HG02970 (cell line): ENCODE measurements around the gene TBC1D1.

Source experiments
- ATAC-seq: cut with Tn5 transposase; IDR thresholded peaks from one replicate; pipeline ENCODE4 v1.9.1; 2021; ENCODE audit warnings: mild to moderate bottlenecking, moderate library complexity, moderate number of reproducible peaks; ENCODE audit not compliant: unreplicated experiment, low FRiP score

Gene TBC1D1

DNA sequence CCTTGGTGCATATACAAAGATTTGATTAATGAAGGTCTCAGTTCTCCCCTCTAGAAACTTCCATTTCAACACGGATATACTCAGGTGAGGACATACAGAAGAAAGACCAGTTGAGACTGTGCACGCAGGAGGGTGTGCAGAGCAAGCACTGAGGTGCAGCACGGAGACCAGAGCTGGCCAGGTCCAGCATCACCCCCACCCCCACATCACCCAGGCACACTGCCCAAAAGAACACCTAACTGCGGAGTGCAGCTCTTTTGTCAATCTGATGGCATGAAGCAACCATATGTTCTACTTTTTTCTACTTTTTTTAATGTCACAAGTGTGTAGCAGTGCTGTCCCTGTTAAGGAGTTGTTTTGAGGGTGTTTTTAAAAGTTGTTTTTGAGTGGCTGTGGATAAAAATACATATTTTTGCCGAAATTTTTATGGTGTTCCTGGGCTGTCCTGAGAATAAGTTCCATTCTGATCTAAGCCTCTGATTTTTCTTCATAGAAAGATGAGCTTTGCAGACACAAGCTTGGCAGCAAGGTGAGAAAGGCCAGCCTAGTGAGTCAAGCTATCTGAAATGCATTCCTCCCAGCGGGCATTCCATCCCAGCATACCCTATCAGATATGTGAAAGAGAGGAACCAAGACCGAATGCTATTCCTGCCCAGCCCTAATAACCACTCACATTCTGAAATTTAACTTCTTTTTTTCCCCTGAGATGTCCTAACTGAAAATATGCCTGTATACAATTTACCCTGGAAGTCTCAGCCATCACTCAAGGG is 243.0 kb downstream of the TBC1D1 start:
- no peak for ATAC-seq

GRCh38 chr4:38135201-38135600 is 244.3 kb downstream of the TBC1D1 start:
- ATAC-seq = no peak

DNA sequence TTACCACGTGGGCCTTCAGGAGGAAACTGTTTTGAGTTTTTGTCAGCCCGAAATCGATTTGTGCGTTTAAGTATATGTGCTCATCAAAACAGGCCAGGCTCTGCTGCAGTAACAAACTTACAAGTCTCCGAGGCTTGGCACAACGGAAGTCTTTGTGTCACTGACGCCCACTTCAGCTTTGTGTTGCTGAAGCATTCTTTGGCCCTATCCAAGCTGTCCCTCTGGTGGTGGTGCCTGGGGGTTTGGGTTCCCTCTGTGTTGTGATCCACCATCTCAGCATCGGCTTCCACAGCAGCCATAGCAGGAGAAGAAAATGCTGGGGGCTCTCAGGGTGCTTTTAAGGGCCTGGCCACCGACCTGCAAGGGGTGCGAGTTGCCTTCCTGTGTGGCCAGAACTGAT is 245.7 kb downstream of the TBC1D1 start:
- no peak for ATAC-seq

DNA sequence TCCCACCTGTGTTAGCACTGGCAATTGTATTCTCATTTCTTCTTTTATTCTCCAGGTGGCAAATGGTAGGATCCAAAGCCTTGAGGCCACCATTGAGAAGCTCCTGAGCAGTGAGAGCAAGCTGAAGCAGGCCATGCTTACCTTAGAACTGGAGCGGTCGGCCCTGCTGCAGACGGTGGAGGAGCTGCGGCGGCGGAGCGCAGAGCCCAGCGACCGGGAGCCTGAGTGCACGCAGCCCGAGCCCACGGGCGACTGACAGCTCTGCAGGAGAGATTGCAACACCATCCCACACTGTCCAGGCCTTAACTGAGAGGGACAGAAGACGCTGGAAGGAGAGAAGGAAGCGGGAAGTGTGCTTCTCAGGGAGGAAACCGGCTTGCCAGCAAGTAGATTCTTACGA is 246.2 kb downstream of the TBC1D1 start:
- ATAC-seq = no peak

- no peak for ATAC-seq
These were observed 247.5 kb downstream of the TBC1D1 start for GRCh38 chr4:38138363-38138762.

- ATAC-seq = no peak
These were observed 248.3 kb downstream of the TBC1D1 start for GRCh38 chr4:38139187-38139586.

GRCh38 chr4:38140643-38141203 is 249.8 kb downstream of the TBC1D1 start:
- ATAC-seq = no peak

DNA sequence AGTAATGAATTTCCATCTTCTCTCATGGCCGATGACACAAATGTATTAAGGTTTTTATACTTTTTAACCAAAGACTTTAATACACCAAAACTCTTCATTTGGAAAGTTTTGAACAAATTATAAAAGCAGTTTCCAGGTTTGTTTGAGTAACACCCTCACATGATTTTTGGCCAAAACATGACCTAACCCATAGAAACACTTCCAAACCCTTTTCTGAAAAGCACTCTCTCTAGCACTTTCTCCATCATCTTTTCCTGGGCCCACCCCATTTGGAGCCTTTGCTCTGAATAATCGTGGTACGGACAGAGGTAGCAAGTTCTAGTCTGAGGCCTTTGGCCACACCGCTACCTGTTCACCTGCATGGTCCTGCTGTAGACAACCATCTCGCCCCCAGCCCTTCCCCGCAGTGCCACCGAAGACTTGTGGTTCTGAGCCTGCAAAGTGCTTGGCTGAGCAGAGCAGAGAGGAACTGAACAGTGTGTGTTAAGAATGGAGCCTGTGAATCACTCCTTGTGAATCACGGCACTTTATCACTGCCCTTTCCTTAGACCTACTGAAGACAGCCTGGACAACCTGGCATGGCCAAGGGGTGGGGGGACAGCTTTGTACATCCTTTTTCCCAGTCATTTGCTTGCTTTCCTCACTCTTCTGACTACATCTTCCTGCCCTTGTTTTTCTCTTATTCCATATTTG is 251.1 kb downstream of the TBC1D1 start:
- ATAC-seq = no peak

DNA sequence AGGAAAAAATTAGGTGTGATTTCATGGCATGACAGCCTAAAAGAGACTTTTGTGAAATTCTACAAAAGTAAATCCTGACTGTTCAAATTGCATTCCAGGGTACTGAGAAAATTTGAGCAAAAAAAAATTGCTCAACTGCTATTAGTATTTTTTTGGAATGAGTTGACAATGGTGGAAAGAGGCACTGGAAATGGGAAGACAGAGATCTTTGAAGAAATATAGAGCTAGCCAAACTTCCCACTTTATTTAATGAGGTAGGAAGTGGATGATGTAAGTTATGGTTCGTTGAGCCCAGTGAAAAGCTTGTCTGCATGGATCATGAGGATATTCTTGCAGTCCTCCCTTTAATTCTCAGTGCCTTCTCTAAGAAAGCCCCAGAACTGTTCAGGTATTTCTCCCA is 253.1 kb downstream of the TBC1D1 start:
- no peak for ATAC-seq

- ATAC-seq = no peak
These were observed 254.3 kb downstream of the TBC1D1 start for GRCh38 chr4:38145033-38145678.

- ATAC-seq = no peak
These were observed 254.9 kb downstream of the TBC1D1 start for GRCh38 chr4:38145741-38146140.

DNA sequence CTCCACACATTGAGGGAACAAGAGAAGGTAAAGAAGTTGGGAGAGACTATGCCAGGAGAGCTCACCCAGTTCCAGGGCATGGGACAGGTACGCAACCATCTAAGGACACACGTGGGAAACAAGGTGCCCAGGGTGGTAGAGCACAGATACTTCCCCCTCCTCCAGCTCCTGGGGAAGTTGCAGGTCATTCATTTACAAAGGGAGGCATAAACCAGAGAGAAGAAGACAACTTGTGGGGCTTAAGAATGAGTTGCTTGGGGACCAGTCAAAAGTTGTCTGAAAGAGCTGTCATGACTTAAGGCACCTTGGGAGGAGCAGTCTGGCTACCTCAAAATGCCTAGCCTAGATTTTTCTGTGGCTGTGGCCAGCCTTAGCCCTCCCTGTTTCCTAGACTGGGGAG is 255.5 kb downstream of the TBC1D1 start:
- no peak for ATAC-seq

GRCh38 chr4:38149472-38149996 is 258.6 kb downstream of the TBC1D1 start:
- ATAC-seq = no peak

DNA sequence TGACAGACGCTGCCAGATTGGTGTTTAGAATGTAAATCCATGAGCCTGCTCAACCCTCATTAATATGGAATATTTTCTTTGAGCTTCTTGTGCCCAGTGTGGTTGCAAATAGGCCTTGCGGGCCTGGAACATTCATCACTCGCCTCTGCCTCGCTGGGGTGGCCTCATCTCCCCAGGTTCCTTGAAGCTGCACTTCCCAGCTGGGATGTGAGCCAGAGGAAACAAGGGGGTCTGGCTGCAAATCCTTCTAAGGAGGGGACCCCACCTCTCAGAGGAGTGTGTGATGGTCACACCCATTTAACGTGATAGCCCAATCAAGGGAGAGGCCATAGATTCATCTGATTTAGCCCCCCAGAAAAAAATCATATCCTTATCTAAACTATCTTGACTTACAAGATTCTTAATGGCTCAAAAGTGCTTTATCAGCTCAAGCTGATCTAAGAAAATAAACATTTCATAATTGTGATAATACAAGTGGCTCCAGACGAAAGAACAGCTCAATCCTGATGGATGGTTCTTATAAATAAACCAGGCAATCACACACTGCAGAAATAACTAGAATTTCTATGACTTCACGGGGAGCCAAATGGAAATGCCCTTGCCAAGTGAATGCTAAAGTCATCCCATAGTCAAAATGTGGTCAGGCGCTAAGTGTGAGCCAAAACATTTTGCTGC is 259.2 kb downstream of the TBC1D1 start:
- ATAC-seq = no peak

DNA sequence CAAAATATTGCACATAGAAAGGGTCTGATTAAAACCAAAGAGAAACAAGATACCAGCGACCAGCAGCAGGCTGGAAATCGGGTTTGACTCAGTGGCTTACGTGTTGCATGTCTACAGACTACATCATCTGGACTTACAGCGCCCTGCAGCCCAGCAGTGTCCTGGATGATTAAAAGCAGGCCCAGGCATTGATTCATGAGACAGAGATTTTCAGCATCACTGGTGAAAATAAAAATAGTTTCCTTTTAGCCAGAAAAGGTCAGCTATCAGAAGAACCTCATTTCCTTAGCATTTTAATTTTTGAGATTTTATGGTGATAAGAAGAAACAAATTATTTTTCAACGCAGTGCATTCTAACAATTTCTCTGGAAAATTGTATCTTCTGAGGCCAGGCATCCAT is 259.9 kb downstream of the TBC1D1 start:
- ATAC-seq = no peak

DNA sequence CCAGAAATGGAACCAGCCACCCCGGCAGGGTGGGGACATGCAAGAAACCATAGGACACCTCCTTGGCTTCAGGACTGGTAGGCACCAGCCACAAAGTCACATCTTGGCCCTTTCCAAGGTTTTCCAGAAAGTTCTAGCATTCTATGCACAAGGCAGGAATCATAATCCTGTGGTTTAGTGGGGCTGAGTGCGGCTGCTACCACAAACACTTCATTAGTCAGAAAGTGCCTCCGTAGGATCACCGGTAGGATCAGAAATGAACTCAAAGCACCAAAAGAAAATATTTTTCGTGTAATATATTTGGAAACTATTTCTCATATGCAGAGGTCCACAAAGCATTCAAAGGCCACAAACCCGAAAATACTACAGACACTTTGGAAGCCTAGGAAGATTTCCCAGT is 261.0 kb downstream of the TBC1D1 start:
- no peak for ATAC-seq

GRCh38 chr4:38152305-38152704 is 261.4 kb downstream of the TBC1D1 start:
- no peak for ATAC-seq

DNA sequence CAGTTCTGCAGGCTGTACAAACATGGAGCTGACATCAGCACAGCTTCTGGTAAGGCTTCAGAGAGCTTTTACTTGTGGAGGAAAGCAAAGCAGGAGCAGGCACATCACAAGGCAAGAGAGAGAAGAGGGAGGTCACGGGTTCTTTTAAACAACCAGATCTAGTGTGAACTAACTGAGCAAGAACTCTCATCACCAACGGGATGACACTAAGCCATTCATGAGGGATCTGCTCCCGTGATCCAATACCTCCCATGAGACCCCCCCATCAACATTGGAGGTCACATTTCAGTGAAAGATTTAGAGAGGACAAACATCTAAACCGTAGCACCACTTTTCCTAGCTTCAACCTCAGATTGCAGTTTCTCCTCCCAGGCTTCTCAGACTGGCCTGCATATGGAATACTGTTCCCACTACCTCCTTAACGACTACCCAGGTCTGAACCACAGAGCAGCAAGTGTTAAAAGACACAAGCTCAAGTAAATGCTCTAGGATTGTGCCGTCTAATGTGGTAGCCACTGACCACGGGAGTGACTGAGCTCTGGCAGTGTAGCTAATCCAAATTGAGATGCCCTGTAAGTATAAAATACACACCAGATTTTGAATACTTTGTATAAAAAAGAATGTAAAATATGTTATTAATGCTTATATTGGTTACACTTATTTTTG is 262.0 kb downstream of the TBC1D1 start:
- no peak for ATAC-seq

- no peak for ATAC-seq
These were observed 262.5 kb downstream of the TBC1D1 start for GRCh38 chr4:38153387-38153760.

- ATAC-seq = no peak
These were observed 263.4 kb downstream of the TBC1D1 start for GRCh38 chr4:38154252-38154651.
